RWPE2 (cell line): ENCODE data around the gene MFRP.
A peak's percentile ranks its signal among the peaks of the same experiment; 100 is the strongest.

ENCODE experiments used
- ATAC-seq: fragments of 200-7000 bp; cut with Tn5 transposase; 3 replicates; pipeline ENCODE4 v1.9.1; 2021; ENCODE audit warnings: low read depth
- DNase-seq: peaks from one replicate; pipeline ENCODE4 v3.0.0-alpha.2; 2020; ENCODE audit warnings: low spot score
- H3K27ac ChIP-seq: fragments of 450-650 bp; 2 replicates; pipeline ENCODE4 v1.5.1; 2017; ENCODE audit warnings: mild to moderate bottlenecking; ENCODE audit not compliant: poor library complexity, severe bottlenecking
- H3K27me3 ChIP-seq: fragments of 250-450 bp; sonication (Bioruptor Pico); 2 replicates; pipeline ENCODE4 v1.5.1; 2021; ENCODE audit warnings: mild to moderate bottlenecking, moderate library complexity; ENCODE audit not compliant: insufficient read depth, poor library complexity, severe bottlenecking
- H3K36me3 ChIP-seq: fragments of 250-450 bp; sonication (Bioruptor Pico); 2 replicates; pipeline ENCODE4 v1.5.1; 2020; ENCODE audit warnings: low read depth, mild to moderate bottlenecking, moderate library complexity
- H3K4me1 ChIP-seq: fragments of 250-450 bp; sonication (Bioruptor Pico); 2 replicates; pipeline ENCODE4 v1.5.1; 2021; ENCODE audit warnings: mild to moderate bottlenecking, moderate library complexity; ENCODE audit not compliant: insufficient read depth, poor library complexity, severe bottlenecking
- H3K4me3 ChIP-seq: fragments of 250-450 bp; sonication (Bioruptor Pico); 2 replicates; pipeline ENCODE4 v1.5.1; 2021; ENCODE audit warnings: mild to moderate bottlenecking, moderate library complexity; ENCODE audit not compliant: severe bottlenecking
- H3K9me3 ChIP-seq: fragments of 250-450 bp; sonication (Bioruptor Pico); 2 replicates; pipeline ENCODE4 v1.5.1; 2021; ENCODE audit warnings: mild to moderate bottlenecking, moderate library complexity; ENCODE audit not compliant: severe bottlenecking
- TF ChIP-seq, protein P1 (sequence below): fragments of 450-650 bp; IDR thresholded peaks from one replicate; pipeline ENCODE4 v1.5.1; 2017; ENCODE audit warnings: mild to moderate bottlenecking, moderate library complexity; ENCODE audit not compliant: poor library complexity, severe bottlenecking

The MFRP gene

DNA sequence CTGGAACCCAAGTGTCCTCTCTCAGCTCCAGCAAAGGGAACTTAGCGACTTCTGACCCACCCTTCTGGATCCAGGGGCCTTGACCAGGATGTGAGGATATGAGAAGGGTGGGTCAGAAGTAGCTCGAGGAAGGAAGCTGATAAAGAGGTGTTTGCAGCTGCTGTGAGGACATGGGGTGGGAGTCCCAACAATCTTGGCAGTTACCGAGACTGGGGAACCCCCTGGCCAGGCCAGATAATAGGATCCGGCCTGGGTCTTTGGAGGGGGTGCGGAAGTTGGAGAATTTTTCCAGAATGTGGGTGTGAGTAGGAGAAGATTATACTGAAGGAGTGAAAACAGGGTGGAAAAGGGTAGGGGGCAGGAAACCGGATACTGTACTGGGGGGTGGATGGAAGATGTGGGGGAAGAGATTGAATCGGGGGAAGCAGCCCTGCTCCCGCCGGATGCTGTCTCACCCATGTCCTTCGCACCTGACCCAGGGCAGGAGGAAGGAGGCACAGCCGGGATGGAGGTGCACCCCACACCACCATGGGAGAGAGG is 26.7 kb downstream of the MFRP start:
- no peaks in the 10 kb centered on the region for H3K9me3 ChIP-seq
- DNase-seq (no peak), ATAC-seq (no peak)
- TF ChIP-seq, protein P1, sequence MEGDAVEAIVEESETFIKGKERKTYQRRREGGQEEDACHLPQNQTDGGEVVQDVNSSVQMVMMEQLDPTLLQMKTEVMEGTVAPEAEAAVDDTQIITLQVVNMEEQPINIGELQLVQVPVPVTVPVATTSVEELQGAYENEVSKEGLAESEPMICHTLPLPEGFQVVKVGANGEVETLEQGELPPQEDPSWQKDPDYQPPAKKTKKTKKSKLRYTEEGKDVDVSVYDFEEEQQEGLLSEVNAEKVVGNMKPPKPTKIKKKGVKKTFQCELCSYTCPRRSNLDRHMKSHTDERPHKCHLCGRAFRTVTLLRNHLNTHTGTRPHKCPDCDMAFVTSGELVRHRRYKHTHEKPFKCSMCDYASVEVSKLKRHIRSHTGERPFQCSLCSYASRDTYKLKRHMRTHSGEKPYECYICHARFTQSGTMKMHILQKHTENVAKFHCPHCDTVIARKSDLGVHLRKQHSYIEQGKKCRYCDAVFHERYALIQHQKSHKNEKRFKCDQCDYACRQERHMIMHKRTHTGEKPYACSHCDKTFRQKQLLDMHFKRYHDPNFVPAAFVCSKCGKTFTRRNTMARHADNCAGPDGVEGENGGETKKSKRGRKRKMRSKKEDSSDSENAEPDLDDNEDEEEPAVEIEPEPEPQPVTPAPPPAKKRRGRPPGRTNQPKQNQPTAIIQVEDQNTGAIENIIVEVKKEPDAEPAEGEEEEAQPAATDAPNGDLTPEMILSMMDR: no peak
- H3K27me3 ChIP-seq: no peaks in the 10 kb centered on the region
- H3K4me1 ChIP-seq: peaks cover 13% of the 10 kb centered on the region
- H3K36me3 ChIP-seq: no peaks in the 10 kb centered on the region
- no peak overlapping the region for H3K27ac ChIP-seq
- no peak overlapping the region for H3K4me3 ChIP-seq

- DNase-seq (no peak), ATAC-seq (no peak)
- TF ChIP-seq, protein P1: no peak
- Histone ChIP-seq H3K36me3 (no peaks in the 10 kb centered on the region), H3K9me3 (no peaks in the 10 kb centered on the region), H3K4me3 (no peak overlapping the region), H3K4me1 (peaks cover 13% of the 10 kb centered on the region), H3K27ac (peak overlapping the region; percentile 57), H3K27me3 (no peaks in the 10 kb centered on the region)
Observed at GRCh38 chr11:119319136-119319699, 27.3 kb downstream of the MFRP start.

DNA sequence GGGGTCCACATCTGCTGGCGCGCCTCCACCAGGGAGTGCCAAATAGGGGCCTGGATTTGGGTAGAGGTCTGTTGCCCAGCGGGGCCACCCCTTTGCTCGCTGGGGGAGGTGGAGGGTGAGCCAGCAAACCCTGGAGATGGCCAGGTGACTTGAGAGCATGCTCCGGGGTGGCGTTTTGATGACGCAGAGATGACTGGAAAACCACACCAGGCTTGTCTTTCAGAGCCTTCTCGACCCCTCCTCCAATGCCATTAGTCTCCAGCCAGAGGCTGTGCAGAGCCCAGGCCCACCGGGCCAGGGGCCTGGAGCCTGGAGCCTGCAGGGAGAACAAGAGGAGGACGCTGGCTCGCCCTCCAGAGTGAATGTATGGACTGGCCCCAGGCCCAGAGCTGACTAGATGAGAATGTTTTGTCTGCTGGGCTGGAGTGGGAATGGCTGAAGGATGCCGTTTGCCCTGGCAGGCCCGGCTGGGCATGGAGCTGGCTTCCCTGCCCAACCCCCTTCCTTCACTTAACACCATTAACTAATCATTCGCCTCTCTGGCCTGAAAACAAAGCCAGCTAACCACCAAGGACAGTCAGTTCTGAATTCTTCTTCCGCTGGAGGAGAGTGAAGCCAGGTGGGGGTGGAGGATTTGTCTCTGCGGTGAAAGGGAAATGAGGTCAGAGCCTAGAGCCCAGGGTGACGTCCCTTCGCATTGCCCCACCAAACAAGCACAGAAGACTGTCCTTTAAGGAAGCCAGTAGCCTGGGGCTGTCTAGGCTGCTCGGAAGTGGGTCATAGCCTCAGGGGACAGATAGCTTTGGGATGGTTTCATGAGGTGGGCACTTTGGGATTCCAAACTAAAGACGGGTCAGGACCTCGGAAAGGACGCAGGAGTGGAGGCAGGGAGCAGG is 28.0 kb downstream of the MFRP start:
- ATAC-seq (peak; percentile 20; the same call in 2 of the 3 replicates), DNase-seq (no peak)
- peak overlapping the region; percentile 57 for H3K27ac ChIP-seq
- TF ChIP-seq, protein P1: no peak
- H3K36me3 ChIP-seq: peaks cover 3% of the 10 kb centered on the region; the same call in 1 of the 2 replicates
- H3K4me3 ChIP-seq: no peak overlapping the region
- H3K27me3 ChIP-seq: no peaks in the 10 kb centered on the region
- H3K4me1 ChIP-seq: peaks cover 13% of the 10 kb centered on the region
- no peaks in the 10 kb centered on the region for H3K9me3 ChIP-seq

- DNase-seq (no peak), ATAC-seq (0 out of 3 replicates have a peak, but pooled peaks have one; percentile 2)
- TF ChIP-seq, protein P1: no peak
- H3K4me1 ChIP-seq: peaks cover 13% of the 10 kb centered on the region
- H3K36me3 ChIP-seq: peaks cover 3% of the 10 kb centered on the region; the same call in 1 of the 2 replicates
- H3K9me3 ChIP-seq: no peaks in the 10 kb centered on the region
- peak overlapping the region; percentile 57 for H3K27ac ChIP-seq
- no peaks in the 10 kb centered on the region for H3K27me3 ChIP-seq
- no peak overlapping the region for H3K4me3 ChIP-seq
Observed at GRCh38 chr11:119317592-119318239, 28.8 kb downstream of the MFRP start.
